A673 (cell line): Measurements from ENCODE around the gene STK10.

ENCODE experiments used
- CTCF ChIP-seq: fragments of 300-800, 200-600 bp; sonication (generic); conservative IDR thresholded peaks from 2 replicates; pipeline ENCODE4 v1.5.1; 2017; ENCODE audit warnings: low read depth, mild to moderate bottlenecking, antibody characterized with exemption, low read length, moderate library complexity, mixed read lengths
- EZH2 ChIP-seq: fragments of 200-600 bp; sonication (generic); IDR thresholded peaks from 2 replicates; pipeline ENCODE4 v1.6.1; 2017; ENCODE audit warnings: borderline replicate concordance, low read depth, mild to moderate bottlenecking, mixed read lengths, antibody characterized with exemption, low read length; ENCODE audit not compliant: poor library complexity, severe bottlenecking

- TF ChIP-seq CTCF (peak; percentile 79), EZH2 (no peak)
Measured at GRCh38 chr5:172188033-172188892, at the start of gene STK10.
